Fibroblast of lung (primary cell): ENCODE data around the gene CRABP1.

ENCODE experiments used
- EZH2 ChIP-seq: IDR thresholded peaks from 2 replicates; pipeline ENCODE4 v1.5.1; 2012; ENCODE audit warnings: low read length, control low read depth, mild to moderate bottlenecking; ENCODE audit errors: missing control alignments
- TF ChIP-seq, protein P1 (sequence below), 2 donors: IDR thresholded peaks in 1 of 2; conservative IDR thresholded peaks in 1 of 2; 1 replicate in 1 of 2; 2 replicates in 1 of 2; pipeline ENCODE4 v1.5.1; 2011 to 2012; ENCODE audit warnings: low read length in 2 of 2, control low read depth in 1 of 2, inconsistent platforms in 1 of 2, low read depth in 1 of 2, mild to moderate bottlenecking in 1 of 2

GRCh38 chr15:78360958-78361718 lies 21.0 kb downstream of the CRABP1 start:
- TF ChIP-seq, protein P1, sequence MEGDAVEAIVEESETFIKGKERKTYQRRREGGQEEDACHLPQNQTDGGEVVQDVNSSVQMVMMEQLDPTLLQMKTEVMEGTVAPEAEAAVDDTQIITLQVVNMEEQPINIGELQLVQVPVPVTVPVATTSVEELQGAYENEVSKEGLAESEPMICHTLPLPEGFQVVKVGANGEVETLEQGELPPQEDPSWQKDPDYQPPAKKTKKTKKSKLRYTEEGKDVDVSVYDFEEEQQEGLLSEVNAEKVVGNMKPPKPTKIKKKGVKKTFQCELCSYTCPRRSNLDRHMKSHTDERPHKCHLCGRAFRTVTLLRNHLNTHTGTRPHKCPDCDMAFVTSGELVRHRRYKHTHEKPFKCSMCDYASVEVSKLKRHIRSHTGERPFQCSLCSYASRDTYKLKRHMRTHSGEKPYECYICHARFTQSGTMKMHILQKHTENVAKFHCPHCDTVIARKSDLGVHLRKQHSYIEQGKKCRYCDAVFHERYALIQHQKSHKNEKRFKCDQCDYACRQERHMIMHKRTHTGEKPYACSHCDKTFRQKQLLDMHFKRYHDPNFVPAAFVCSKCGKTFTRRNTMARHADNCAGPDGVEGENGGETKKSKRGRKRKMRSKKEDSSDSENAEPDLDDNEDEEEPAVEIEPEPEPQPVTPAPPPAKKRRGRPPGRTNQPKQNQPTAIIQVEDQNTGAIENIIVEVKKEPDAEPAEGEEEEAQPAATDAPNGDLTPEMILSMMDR (conservative IDR thresholded peaks at IDR 0.05 in 1 of 2, IDR thresholded peaks at IDR 0.05 in 1 of 2; ENCODE audit: low read depth in 1 of 2, low read length in 2 of 2), result no peak
- TF ChIP-seq EZH2, result no peak
